Choroid plexus epithelial cell (primary cell): ENCODE measurements around the gene KCND3.

Experiments
- DNase-seq: peaks from one replicate; pipeline ENCODE4 v3.0.0-alpha.2; 2010; ENCODE audit warnings: low read depth
- H3K4me3 ChIP-seq: 2 replicates; pipeline ENCODE4 v1.5.1; 2011; ENCODE audit warnings: low read depth, mild to moderate bottlenecking, control low read depth, low read length, moderate library complexity
- TF ChIP-seq, protein P1 (sequence below): conservative IDR thresholded peaks from 2 replicates; pipeline ENCODE4 v1.5.1; 2011; ENCODE audit warnings: low read depth, mild to moderate bottlenecking, control low read depth, inconsistent platforms, low read length, moderate library complexity

The KCND3 gene

GRCh38 chr1:111857194-111857651 lies 132.2 kb downstream of the KCND3 start:
- no peak overlapping the region for H3K4me3 ChIP-seq
- TF ChIP-seq, protein P1, sequence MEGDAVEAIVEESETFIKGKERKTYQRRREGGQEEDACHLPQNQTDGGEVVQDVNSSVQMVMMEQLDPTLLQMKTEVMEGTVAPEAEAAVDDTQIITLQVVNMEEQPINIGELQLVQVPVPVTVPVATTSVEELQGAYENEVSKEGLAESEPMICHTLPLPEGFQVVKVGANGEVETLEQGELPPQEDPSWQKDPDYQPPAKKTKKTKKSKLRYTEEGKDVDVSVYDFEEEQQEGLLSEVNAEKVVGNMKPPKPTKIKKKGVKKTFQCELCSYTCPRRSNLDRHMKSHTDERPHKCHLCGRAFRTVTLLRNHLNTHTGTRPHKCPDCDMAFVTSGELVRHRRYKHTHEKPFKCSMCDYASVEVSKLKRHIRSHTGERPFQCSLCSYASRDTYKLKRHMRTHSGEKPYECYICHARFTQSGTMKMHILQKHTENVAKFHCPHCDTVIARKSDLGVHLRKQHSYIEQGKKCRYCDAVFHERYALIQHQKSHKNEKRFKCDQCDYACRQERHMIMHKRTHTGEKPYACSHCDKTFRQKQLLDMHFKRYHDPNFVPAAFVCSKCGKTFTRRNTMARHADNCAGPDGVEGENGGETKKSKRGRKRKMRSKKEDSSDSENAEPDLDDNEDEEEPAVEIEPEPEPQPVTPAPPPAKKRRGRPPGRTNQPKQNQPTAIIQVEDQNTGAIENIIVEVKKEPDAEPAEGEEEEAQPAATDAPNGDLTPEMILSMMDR = no peak
- DNase-seq = no peak

DNA sequence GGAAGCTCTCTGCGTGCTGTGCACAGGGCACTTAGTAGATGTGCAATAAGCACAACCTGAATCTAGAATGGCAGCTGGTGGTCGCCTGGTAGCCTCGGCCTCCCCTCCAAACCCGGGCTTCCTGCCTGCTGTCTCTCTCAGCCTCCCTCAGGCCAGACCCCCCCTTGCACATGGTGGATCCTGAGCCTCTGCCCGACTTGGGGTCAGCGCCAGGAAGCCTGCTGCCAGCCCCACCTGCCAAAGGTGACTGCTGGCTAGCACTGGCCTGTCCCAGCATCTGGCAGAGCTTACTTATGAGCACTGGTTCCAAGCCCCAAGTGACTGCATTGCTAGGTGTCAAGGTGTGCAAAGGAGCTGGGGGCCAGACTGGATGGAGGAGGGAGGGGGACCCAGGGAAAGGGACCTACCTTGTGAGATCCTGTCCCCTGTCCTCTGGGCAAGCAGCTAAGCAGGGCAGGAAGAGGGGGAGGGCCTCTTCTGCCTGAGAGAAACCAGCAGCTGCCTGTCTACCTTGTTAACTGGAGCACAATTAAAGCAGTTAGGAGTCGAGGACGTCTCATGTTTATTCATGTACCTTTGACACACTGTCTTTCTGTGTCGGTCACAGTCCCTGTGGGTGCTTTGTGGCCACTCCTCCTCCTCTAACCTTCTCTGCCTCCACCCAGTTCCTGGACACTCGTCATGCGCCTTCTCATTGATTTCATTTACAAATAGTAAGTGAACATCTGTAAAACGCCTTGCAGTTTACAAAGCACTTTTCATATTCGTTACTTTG lies 132.9 kb downstream of the KCND3 start:
- TF ChIP-seq, protein P1 = no peak
- DNase-seq = no peak
- H3K4me3 ChIP-seq = no peak overlapping the region

GRCh38 chr1:111855260-111855659 lies 134.2 kb downstream of the KCND3 start:
- H3K4me3 ChIP-seq = no peak overlapping the region
- DNase-seq = no peak
- TF ChIP-seq, protein P1 = no peak

GRCh38 chr1:111852261-111852721 lies 137.2 kb downstream of the KCND3 start:
- H3K4me3 ChIP-seq = no peak overlapping the region
- DNase-seq = no peak
- TF ChIP-seq, protein P1 = no peak

GRCh38 chr1:111851552-111851951 lies 137.9 kb downstream of the KCND3 start:
- no peak for DNase-seq
- TF ChIP-seq, protein P1 = no peak
- no peak overlapping the region for H3K4me3 ChIP-seq

- DNase-seq = no peak
- TF ChIP-seq, protein P1 = no peak
- H3K4me3 ChIP-seq = no peak overlapping the region
Observed at GRCh38 chr1:111850109-111850508, 139.4 kb downstream of the KCND3 start.
